Stimulated activated CD4-positive, alpha-beta T cell treated with anti-CD3 and anti-CD28 coated beads, Interleukin-1b, Interleukin-23, amount 100 ng/mL, for 24 hours (primary cell): Measurements from ENCODE around the gene DYRK2.

ENCODE experiments used
- DNase-seq, 4 experiments: peaks; one replicate each; pipeline ENCODE4 v3.0.0-alpha.2; 2020; ENCODE audit warnings: low read depth in 4 of 4, low spot score in 1 of 4

Gene DYRK2

DNA sequence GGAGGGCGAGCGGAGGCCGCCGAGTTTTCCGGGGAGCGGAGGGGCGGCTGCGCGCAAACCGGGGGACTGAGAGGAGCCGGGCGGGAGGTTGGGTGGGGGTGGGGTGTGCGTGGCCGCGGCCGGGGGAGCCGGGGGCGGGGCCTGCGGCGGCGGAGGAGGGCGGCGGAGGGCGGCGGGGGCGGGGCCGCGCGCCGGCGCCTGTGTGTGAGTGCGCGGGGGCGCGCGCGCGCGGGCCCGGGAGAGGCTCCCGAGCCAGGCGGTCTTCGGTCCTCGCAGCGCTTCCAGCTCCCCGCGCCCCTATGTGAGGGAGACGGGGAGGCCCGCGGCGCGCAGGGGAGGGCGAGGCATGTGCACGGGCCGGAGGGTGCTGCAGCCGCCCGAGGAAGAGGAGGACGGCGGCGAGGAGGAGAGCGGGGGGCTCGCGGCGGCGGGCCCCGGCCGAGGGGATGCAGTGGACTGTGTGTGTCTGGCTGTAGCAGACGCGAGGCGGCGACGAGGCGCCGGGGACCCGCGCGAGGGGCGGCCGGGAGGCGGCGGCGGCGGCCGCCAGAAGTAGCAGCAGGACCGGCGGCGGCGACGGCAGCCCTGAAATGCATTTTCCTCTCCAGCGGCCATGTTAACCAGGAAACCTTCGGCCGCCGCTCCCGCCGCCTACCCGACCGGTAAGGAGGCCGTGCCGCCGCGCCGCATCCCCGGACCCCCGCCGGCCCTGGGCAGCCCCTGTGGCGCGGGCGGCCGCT is at the start of gene DYRK2:
DYRK2 (plus strand) TSS at position 225 of the 740 bp plus-strand sequence; CDS start at position 614, 389 bp downstream.
- peak in 3 of 4 experiments; percentile 54 to 64 (median 59) for DNase-seq

- no peak for DNase-seq
Measured at GRCh38 chr12:67599691-67600090, 48.9 kb upstream of the DYRK2 start.

DNA sequence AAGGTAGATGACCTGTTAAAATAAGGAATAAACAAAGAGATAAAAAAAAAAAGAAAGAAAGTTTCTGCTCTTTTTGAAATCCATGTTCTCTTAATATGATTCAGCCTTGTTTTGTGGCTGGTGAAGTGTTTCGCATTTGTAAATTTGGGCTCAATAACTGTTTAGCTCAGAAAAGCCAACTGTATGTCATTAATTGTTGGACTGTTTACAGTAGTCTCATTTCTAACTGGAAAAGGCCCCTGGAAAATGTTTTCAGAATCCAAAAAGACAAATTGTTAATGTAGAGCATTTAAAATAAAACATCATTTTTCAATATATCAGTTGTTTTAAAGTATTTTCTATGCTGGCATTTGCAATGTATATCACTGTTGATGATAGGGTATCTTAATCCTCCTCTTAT is 47.4 kb upstream of the DYRK2 start:
- no peak for DNase-seq

DNA sequence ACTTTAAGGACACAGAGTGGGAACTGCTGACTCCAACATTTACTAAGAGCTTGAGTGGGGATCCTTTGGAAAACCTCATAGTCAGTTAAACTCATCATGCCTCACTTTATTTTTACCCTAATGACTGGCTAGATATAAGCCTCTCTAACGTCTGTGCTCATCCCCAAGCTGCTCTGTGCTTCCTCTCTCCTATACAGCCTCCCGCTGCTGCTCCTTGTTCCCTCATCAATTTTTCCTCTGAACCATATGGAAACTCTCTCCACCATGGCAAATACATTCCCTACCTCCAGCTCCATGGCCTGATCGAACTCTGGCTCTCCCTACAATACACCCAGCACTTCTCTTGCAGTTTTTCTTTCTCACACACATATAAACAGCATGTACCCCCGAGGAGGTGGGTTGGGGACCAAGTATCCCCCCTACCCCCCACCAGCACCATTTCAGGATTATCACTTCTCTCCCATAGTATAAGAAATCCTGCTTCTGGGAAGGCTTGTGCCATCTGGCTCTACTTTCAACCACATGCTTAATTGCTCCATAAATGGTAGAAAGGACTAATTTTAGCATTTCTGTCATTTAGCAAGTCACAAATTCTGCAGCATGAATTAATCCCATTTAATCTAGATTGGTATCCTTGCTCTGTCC is 39.2 kb upstream of the DYRK2 start:
- DNase-seq = no peak

GRCh38 chr12:67613040-67613439 is 35.5 kb upstream of the DYRK2 start:
- DNase-seq = no peak

DNA sequence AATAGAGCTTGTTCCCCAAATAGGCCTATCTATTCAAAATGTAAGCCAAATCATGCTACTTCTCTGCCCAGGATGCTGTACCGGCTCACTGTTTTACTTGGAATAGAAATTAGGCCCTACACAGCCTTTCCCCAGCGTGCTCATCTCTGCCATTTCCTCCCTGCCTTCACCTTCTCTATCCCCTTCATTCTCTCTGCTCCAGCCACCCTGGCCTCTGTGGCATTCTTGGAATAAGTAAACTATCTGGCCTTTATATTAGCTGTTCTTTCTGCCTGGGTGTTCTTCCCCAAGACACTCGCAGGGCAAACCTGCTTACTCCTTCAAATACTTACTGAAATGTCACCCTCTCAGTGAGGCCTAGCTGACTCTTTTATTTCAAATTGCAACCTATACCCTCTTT is 30.9 kb upstream of the DYRK2 start:
- DNase-seq = no peak

DNA sequence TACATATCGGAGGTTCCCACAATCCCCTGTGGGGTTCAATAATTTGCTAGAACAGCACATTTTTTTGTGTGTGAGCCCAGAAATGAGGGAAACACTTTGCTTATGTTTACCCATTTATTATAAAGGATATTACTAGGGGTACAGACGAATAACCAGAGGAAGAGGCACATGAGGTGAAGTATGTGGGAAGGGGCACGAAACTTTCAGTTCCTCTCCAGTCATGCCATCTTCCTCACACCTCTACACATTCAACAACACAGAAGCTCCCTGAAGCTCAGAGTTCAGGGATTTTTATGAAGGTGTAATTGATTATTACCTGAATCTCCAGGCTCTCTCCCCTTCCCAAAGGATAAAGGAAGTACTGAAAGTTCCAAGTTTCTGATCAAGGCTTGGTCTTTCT is 30.2 kb upstream of the DYRK2 start:
- no peak for DNase-seq

DNA sequence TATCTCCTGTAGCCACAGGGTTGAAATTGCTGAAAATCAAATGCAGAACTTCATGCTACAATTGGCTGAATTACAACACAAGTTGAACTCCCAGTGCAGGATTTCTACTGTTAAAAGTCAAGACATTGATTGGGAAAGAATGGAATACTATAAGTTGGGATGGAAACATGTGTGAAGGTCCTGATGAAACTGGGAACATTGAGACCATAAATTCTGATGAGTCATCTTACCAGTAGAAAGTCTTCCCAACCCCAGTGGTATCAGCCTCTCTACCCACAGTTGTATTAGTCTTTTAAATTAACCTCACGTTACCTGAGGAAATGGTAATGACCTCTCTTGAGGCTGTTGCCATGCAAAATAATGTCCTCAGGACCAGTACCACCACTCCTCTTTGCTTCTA is 27.4 kb upstream of the DYRK2 start:
- no peak for DNase-seq

GRCh38 chr12:67621926-67622325 is 26.6 kb upstream of the DYRK2 start:
- no peak for DNase-seq

DNA sequence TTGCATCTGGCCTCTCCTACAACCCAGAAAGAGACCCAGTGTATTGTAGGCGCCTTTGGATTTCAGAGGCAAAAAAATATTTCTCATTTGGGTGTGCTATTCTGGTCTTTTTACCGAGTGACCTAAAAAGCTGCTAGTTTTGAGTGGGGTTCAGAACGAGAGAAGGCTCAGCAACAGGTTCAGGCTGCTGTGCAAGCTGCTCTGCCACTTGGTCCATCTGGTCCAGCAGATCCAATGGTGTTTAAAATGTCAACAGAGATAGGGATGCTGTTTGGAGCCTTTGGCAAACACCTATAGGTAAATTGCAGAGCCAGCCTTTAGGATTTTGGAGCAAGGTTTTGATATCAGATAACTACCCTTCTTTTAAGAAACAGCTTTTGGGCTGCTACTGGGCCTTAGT is 25.3 kb upstream of the DYRK2 start:
- DNase-seq = no peak

DNA sequence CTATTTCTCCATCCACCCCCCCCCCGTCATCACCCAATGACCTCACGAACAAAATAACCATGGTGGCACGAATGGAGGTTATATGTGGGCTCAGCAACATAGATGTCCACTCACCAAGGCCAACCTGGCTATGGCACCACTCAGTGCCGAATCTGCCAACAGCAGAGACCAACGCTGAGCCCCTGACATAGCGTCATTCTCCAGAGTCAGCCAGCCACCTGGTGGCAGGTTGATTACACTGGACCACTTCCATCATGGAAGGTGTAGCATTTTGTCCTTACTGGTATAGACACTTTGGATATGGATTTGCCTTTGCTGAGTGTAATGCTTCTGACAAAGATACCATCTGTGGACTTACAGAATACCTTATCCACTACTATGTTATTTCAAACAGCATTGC is 24.2 kb upstream of the DYRK2 start:
- DNase-seq = no peak

DNA sequence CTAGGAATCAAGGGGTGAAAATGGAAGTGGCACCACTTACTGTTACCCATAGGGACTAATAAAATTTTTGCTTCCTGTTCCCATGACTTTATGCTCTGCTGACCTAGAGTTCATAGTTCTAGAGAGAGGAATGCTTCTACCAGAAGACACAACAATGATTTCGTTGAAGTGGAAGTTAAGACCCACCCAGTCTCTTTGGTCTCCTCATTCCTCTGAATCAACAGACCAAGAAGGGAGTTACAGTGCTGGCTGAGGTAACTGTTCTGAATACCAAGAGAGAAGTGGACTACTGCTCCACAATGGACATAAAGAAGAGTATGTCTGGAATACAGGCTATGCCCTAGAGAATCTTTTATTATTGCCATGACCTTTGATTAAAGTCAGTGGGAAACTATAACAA is 23.5 kb upstream of the DYRK2 start:
- no peak for DNase-seq

DNA sequence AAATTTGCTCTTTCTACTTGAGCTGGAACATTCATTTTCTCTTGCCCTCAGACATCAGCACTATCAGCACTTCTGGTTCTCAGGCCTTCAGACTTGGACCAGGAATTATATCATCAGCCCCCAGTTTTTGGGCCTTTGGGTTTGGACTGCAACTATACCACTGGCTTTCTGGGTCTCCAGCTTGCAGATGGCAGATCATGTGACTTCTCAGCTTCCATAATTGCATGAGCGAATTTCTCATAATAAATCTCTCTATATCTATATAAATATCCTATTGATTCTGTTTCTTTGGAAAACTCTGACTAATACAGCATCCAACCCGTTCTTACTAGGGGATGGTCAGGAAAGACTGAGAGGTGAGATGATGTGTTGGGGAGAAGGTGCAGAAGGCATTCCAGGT is 22.4 kb upstream of the DYRK2 start:
- no peak for DNase-seq

DNA sequence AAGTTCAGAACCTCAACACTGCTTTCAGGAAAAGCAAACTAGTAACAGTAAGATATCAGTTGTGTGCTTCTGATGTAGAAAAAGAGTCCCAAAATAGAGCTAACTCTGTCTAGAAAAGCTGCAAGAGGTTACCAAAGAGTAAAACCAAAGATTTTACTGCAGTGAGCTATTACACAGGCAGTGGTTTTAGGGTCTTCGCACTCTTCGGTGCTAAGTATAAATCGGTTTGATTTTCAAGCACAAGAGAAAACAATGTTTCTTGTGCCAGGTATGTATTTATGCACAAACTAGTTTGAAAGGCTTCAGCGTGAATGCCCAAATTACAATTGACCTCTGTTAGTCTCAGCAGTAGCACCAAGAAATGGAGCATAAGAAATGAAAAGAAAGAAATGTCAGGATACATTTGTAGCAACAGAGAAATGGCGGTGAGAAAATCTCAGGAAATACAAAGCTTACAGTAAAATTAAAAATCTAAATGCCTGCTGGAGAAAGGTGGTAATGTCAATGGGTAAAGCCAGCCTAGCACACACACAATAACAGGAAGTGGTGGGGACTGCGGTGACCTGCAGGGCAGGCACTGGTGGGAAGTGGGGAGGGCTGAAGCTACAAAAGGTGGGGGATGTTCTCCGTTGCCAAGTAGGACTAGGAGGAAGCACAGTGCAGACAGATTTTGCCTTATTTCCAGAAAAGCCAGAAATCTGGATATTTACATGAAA is 18.0 kb upstream of the DYRK2 start:
- DNase-seq = peak in 2 of 4 experiments; percentile 42 to 50

DNA sequence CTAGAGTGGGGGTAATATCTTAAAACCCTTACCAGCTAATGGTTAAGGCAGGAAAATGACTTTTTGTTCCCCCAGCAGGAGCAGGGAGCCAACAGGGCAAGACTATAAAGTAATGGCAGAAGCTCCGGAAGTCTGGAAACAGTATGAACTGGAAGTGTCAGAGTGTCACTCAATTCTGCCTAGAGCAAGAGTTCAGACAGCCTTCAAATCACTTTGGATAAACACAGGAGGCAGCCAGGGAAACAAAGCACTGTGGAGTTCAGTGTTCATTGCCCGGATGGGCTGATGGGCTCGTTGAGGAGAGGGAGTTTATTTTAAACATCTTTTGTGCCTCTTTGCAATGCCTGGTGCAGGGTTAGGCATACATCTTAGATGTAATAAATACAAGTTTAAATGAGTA is 16.5 kb upstream of the DYRK2 start:
- DNase-seq = no peak

DNA sequence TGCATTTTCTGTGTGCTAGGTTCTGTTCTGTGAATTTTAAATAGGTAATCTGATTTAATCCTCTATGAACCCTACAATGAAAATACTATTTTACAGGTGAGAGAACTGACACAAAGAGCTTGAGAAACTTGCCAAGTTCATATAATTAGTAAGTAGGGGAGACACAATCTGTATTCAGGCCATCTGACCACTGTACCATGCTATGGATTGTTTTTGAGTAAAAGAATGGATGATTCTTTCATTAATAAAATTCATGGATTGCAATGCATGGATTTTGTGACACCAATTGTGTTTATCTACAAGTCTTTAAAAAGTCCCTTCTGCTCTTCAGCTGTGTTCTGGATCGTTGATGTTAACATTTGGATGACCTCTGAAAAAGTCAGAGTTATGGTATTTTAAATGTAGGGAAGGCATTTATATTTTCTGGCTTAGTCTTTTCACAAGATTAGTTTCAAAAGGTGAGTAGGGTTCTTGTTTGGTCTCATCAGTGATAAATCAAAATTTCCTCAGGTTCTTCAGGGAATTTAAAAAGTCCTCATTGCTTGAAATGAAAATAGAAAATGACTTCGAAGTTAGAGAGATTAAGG is 15.4 kb upstream of the DYRK2 start:
- no peak for DNase-seq

GRCh38 chr12:67633708-67634107 is 14.8 kb upstream of the DYRK2 start:
- no peak for DNase-seq

DNA sequence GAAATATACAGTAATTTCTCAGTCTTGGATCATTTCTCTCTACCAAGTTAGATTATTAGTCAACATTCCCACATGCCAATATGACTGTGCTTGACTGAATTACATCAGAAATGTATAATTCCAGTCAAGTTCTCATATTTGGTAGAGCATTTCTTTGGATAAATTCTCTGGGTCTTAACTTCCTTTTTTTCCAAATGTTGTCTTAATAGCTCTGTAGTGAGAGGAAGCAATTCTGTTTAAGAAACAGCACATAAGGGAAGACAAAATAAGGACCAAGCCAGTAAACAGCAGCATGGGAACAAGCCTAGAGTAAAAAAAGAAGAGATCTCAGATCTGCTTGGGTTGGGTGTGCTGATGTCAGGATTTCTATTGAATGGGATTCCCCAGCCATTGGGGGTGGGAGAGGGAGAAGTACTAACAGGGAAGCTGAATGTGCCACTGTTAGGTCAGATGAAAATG is 14.2 kb upstream of the DYRK2 start:
- DNase-seq = no peak

DNA sequence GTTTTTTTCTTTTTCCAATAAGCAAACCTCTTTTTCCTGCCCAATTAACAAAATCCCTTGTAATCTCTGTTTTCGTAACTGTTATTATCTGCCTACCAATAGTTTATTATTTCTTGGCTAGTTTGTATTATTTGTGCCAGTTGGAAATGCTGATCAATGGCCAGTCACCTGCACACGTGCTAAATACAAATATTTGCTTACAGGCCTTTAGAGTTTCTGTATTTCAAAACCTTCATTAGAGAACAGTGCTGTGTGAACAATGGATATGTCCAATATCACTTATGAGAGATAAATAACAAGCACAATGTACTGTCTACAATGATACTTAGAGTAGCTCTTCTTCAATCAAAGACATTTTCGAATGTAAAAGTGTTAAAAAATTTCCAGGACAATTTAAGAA is 10.8 kb upstream of the DYRK2 start:
- DNase-seq = no peak

- DNase-seq = no peak
Measured at GRCh38 chr12:67638694-67639093, 9.9 kb upstream of the DYRK2 start.

DNA sequence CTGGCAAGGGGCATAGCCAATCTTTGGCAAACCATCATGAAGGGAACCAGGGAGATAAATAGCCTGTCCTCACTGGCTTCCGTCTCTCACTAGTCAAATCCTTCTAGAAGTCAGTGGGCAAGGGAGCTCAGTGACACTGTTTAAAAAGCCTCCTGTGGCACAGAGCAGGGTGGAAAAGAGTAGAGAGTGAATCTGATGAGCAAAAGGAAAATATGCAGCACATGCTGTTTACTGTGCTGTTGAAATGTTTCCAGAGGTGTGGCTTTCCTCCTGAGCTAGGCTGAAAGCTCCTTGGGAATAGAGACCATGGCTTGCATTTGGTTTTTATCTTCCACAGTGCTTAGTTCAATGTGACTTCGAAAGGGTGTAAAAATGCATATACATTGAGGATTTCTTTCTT is 7.7 kb upstream of the DYRK2 start:
- DNase-seq = no peak

DNA sequence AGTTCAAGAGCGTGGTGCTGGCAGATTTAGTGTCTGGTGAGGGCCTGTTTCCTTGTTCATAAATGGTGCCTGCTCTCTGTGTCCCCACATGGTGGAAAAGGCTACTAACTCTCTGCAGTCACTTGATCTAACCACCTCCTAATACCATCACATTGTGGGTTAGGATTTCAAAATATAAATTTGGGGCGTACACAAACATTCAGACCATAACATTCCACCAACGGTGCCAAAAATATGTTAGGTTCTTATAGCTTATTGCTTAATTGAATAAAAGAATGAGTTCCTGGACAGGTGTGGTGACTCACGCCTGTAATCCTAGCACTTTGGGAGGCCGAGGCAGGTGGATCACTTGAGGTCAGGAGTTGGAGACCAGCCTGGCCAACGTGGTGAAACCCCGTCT is 3.4 kb upstream of the DYRK2 start:
- DNase-seq = no peak
